HEK293 (cell line): ENCODE data around the gene TAC3.
"Not testable (repeated sequence)": the region's sequence is repeated elsewhere in the genome, so short reads cannot be mapped to it uniquely, and the experiment has no call there.

Source experiments
- CTCF ChIA-PET: fragments of 350-600 bp; formaldehyde crosslinking; extraction: SDS; loops from one replicate; lab custom pipeline; 2021; ENCODE audit warnings: antibody characterized with exemption; lab: Yijun Ruan, JAX
- POLR2A ChIA-PET: fragments of 300-600 bp; formaldehyde crosslinking; extraction: SDS; loops from one replicate; lab custom pipeline; 2020; ENCODE audit warnings: antibody characterized with exemption, inconsistent platforms; lab: Yijun Ruan, JAX
- H3K27ac ChIP-seq: fragments of 200-500 bp; sonication (Bioruptor generic); 2 replicates; pipeline ENCODE4 v1.5.1; 2014; ENCODE audit warnings: low read depth, low read length, control low read depth, inconsistent platforms; ENCODE audit errors: extremely low read depth
- H3K36me3 ChIP-seq, 2 experiments: fragments of 200-500 bp in 1 of 2; sonication (Bioruptor generic) in 1 of 2; 1 replicate in 1 of 2; 2 replicates in 1 of 2; pipeline ENCODE4 v1.5.1; 2014 to 2017; ENCODE audit warnings: inconsistent platforms in 2 of 2, low read length in 2 of 2; ENCODE audit not compliant: control insufficient read depth in 2 of 2, insufficient read depth in 1 of 2
- H3K4me1 ChIP-seq: fragments of 200-500 bp; sonication (Bioruptor generic); 2 replicates; pipeline ENCODE4 v1.5.1; 2014; ENCODE audit warnings: mild to moderate bottlenecking, low read length, inconsistent platforms; ENCODE audit not compliant: control insufficient read depth, insufficient read depth
- H3K4me3 ChIP-seq: 2 replicates; pipeline ENCODE4 v1.5.1; 2011; ENCODE audit warnings: low read depth, mild to moderate bottlenecking, control low read depth, low read length, moderate library complexity
- H3K9me3 ChIP-seq: fragments of 200-500 bp; sonication (Bioruptor generic); 2 replicates; pipeline ENCODE4 v1.5.1; 2014; ENCODE audit warnings: low read depth, low read length, inconsistent platforms; ENCODE audit not compliant: control insufficient read depth, insufficient read depth
- KLF10 ChIP-seq: fragments of 450-650 bp; IDR thresholded peaks from 2 replicates; pipeline ENCODE4 v1.5.1; 2018; ENCODE audit warnings: missing biosample characterization, mild to moderate bottlenecking, missing genetic modification characterization
- MEIS1 ChIP-seq: sonication (generic); formaldehyde crosslinking; IDR thresholded peaks from 2 replicates; pipeline ENCODE4 v1.8.1; 2022; ENCODE audit warnings: missing genetic modification reagents, mild to moderate bottlenecking, borderline replicate concordance
- MZF1 ChIP-seq: fragments of 450-650 bp; formaldehyde crosslinking; IDR thresholded peaks from 2 replicates; pipeline ENCODE4 v1.5.1; 2017; ENCODE audit warnings: missing biosample characterization, missing genetic modification characterization, borderline replicate concordance
- ZBTB48 ChIP-seq: fragments of 450-650 bp; formaldehyde crosslinking; IDR thresholded peaks from 2 replicates; pipeline ENCODE4 v1.5.1; 2016; ENCODE audit warnings: missing biosample characterization, missing genetic modification characterization
- ZNF148 ChIP-seq: fragments of 450-650 bp; formaldehyde crosslinking; IDR thresholded peaks from 2 replicates; pipeline ENCODE4 v1.5.0; 2017; ENCODE audit warnings: missing biosample characterization, missing genetic modification characterization, borderline replicate concordance
- ZNF221 ChIP-seq: fragments of 450-650 bp; formaldehyde crosslinking; IDR thresholded peaks from 2 replicates; pipeline ENCODE4 v1.5.1; 2017; ENCODE audit warnings: missing biosample characterization, missing genetic modification characterization, borderline replicate concordance
- ZNF426 ChIP-seq: fragments of 450-650 bp; formaldehyde crosslinking; IDR thresholded peaks from 2 replicates; pipeline ENCODE4 v1.5.1; 2017; ENCODE audit warnings: missing biosample characterization, missing genetic modification characterization, mild to moderate bottlenecking, inconsistent platforms, moderate library complexity
- ZNF518A ChIP-seq: fragments of 450-650 bp; formaldehyde crosslinking; conservative IDR thresholded peaks from 2 replicates; pipeline ENCODE4 v1.5.1; 2016; ENCODE audit warnings: low read depth, missing biosample characterization, missing genetic modification characterization
- ZNF558 ChIP-seq: fragments of 450-650 bp; formaldehyde crosslinking; IDR thresholded peaks from 2 replicates; pipeline ENCODE4 v1.5.1; 2016; ENCODE audit warnings: missing biosample characterization, missing genetic modification characterization
- TF ChIP-seq, protein P1 (sequence below): fragments of 450-650 bp; formaldehyde crosslinking; IDR thresholded peaks from 2 replicates; pipeline ENCODE4 v1.5.1; 2016; ENCODE audit warnings: missing biosample characterization, missing genetic modification characterization
- TF ChIP-seq, protein P2 (sequence below): fragments of 450-650 bp; formaldehyde crosslinking; IDR thresholded peaks from 2 replicates; pipeline ENCODE4 v1.5.1; 2016; ENCODE audit warnings: missing biosample characterization, missing genetic modification characterization, low read depth
- TF ChIP-seq, protein P3 (sequence below): fragments of 450-650 bp; formaldehyde crosslinking; IDR thresholded peaks from 2 replicates; pipeline ENCODE4 v1.5.1; 2016; ENCODE audit warnings: missing biosample characterization, missing genetic modification characterization

Gene TAC3

GRCh38 chr12:56983386-56983785 is 32.9 kb downstream of the TAC3 start (continued):
- TF ChIP-seq ZNF148 (tag by site-specific recombination) (no peak), ZNF558 (tag by site-specific recombination) (no peak), ZNF518A (tag by site-specific recombination) (no peak), KLF10 (tag by site-specific recombination) (no peak), ZNF426 (no peak), MEIS1 (CRISPR knock-in tag) (no peak), MZF1 (no peak), ZBTB48 (tag by site-specific recombination) (no peak), ZNF221 (no peak)
- TF ChIP-seq, protein P1, sequence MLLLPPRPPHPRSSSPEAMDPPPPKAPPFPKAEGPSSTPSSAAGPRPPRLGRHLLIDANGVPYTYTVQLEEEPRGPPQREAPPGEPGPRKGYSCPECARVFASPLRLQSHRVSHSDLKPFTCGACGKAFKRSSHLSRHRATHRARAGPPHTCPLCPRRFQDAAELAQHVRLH = no peak
- TF ChIP-seq, protein P2, sequence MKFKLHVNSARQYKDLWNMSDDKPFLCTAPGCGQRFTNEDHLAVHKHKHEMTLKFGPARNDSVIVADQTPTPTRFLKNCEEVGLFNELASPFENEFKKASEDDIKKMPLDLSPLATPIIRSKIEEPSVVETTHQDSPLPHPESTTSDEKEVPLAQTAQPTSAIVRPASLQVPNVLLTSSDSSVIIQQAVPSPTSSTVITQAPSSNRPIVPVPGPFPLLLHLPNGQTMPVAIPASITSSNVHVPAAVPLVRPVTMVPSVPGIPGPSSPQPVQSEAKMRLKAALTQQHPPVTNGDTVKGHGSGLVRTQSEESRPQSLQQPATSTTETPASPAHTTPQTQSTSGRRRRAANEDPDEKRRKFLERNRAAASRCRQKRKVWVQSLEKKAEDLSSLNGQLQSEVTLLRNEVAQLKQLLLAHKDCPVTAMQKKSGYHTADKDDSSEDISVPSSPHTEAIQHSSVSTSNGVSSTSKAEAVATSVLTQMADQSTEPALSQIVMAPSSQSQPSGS = no peak
- TF ChIP-seq, protein P3, sequence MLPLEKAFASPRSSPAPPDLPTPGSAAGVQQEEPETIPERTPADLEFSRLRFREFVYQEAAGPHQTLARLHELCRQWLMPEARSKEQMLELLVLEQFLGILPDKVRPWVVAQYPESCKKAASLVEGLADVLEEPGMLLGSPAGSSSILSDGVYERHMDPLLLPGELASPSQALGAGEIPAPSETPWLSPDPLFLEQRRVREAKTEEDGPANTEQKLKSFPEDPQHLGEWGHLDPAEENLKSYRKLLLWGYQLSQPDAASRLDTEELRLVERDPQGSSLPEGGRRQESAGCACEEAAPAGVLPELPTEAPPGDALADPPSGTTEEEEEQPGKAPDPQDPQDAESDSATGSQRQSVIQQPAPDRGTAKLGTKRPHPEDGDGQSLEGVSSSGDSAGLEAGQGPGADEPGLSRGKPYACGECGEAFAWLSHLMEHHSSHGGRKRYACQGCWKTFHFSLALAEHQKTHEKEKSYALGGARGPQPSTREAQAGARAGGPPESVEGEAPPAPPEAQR (tag by site-specific recombination) = no peak
- TF ChIP-seq, all 188 proteins: peak for 0

DNA sequence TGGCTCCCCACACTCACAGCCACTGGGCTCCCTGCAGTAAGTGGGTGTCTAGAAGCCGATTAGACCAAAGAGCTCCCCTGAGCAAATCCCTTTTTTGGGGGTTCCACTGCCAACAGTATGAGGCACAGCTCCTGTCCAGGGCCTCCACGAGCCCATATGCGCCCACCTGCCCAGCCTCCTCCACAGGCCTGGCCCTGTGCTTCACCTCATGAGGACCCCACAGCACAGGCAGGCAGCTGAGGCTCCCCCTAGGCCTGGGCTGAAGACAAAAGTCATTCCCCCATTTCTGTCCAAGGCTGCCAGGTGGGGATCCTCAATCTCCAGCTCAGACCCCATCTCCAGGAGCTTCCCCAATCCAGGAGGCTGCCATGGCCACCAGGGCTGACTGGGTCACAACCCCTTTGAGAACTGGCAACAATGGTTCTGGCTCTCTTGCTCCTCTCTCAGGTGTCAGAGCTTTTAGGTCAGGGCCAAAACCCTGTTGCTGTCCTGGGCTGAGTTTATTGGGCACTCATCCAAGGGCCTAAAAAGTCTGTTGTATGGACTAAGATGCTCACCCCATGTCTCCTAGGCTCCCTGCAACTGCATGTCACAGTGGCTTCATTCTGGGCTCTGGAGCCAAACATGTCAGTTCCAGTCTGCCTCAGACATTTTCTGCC is 33.6 kb downstream of the TAC3 start:
- H3K4me1 ChIP-seq, POLR2A ChIA-PET, H3K4me3 ChIP-seq, H3K36me3 ChIP-seq, H3K9me3 ChIP-seq, H3K27ac ChIP-seq, CTCF ChIA-PET: not testable (repeated sequence)
